H1 (cell line): ENCODE measurements around the gene SNX12. TPM values are rescaled to one million over a fixed set of nuclear protein-coding genes. Genes with fewer than 3 reads are reported as not detected.

Source experiments
- CHD1 ChIP-seq: IDR thresholded peaks from 2 replicates; pipeline ENCODE4 v1.6.1; 2012; ENCODE audit warnings: low read depth, low read length, improper control_type of control experiment
- CHD2 ChIP-seq: IDR thresholded peaks from 2 replicates; pipeline ENCODE4 v1.6.1; 2012; ENCODE audit warnings: low read length, improper control_type of control experiment
- EP300 ChIP-seq, 2 experiments: IDR thresholded peaks; 1 replicate in 1 of 2; 2 replicates in 1 of 2; pipeline ENCODE4 v1.6.1; 2011 to 2012; ENCODE audit warnings: low read depth in 2 of 2, low read length in 2 of 2, mild to moderate bottlenecking in 2 of 2, borderline replicate concordance in 1 of 2, inconsistent platforms in 1 of 2, moderate library complexity in 1 of 2
- KDM5A ChIP-seq: fragments of 200-600 bp; IDR thresholded peaks from 2 replicates; pipeline ENCODE4 v1.7.1; 2012; ENCODE audit warnings: mild to moderate bottlenecking, low read length, inconsistent platforms, mixed read lengths
- NRF1 ChIP-seq: IDR thresholded peaks from 2 replicates; pipeline ENCODE4 v1.6.1; 2011; ENCODE audit warnings: mild to moderate bottlenecking, low read depth, low read length, improper control_type of control experiment
- PHF8 ChIP-seq: fragments of 200-600 bp; sonication (generic); conservative IDR thresholded peaks from 2 replicates; pipeline ENCODE4 v1.7.1; 2012; ENCODE audit warnings: low read depth, mild to moderate bottlenecking, inconsistent platforms, low read length, moderate library complexity
- POLR2A ChIP-seq, 2 experiments: IDR thresholded peaks; 1 replicate in 1 of 2; 2 replicates in 1 of 2; pipeline ENCODE4 v1.6.1; 2011; ENCODE audit warnings: low read depth in 2 of 2, low read length in 2 of 2, mild to moderate bottlenecking in 2 of 2; ENCODE audit errors: control extremely low read depth in 1 of 2
- POU5F1 ChIP-seq: IDR thresholded peaks from 2 replicates; pipeline ENCODE4 v1.6.1; 2011; ENCODE audit warnings: low read depth, mild to moderate bottlenecking, low read length, moderate library complexity
- SIN3A ChIP-seq, 2 experiments: IDR thresholded peaks in 1 of 2; conservative IDR thresholded peaks in 1 of 2; 2 replicates each; pipeline ENCODE4 v1.6.1; 2011 to 2012; ENCODE audit warnings: low read length in 2 of 2, improper control_type of control experiment in 1 of 2, low read depth in 1 of 2, mild to moderate bottlenecking in 1 of 2
- SP2 ChIP-seq: IDR thresholded peaks from 2 replicates; pipeline ENCODE4 v1.6.1; 2012; ENCODE audit warnings: mild to moderate bottlenecking, low read length, inconsistent platforms
- SRF ChIP-seq: IDR thresholded peaks from 2 replicates; pipeline ENCODE4 v1.6.1; 2011; ENCODE audit warnings: mild to moderate bottlenecking, low read depth, low read length, moderate library complexity
- polyA plus RNA-seq, 7 experiments: library from polyadenylated mRNA; depleted of rRNA in 3 of 7; stranded (reverse) in 5 of 7; unstranded in 2 of 7; fragments of >200 nt in 5 of 7; fragments of 200-250 nt in 2 of 7; gene quantifications; 1 replicate in 5 of 7; 2 replicates in 1 of 7; 4 replicates in 1 of 7; pipeline versions ENCODE4 v1.2.1 to v1.2.3, GENCODE V29; 2011 to 2013; ENCODE audit warnings: missing spikeins in 2 of 7, mixed read lengths in 2 of 7
- total RNA-seq: library from RNA; stranded (reverse); fragmentation: NEBNext Ultra II Directional; extraction: Animal tissue kit (Norgen Biotek cat#: 25700); gene quantifications from 2 replicates; pipeline ENCODE4 v1.2.1, GENCODE V29; 2021
- TF ChIP-seq, protein P1 (sequence below): IDR thresholded peaks from 2 replicates; pipeline ENCODE4 v1.6.1; 2012; ENCODE audit warnings: low read length, inconsistent platforms

Gene SNX12
- total and polyA plus RNA-seq, 2 of the 8 experiments (the other 6 are each of a cell fraction or from before 2014, with no cell fraction given) = 72.1 to 74.2 TPM

DNA sequence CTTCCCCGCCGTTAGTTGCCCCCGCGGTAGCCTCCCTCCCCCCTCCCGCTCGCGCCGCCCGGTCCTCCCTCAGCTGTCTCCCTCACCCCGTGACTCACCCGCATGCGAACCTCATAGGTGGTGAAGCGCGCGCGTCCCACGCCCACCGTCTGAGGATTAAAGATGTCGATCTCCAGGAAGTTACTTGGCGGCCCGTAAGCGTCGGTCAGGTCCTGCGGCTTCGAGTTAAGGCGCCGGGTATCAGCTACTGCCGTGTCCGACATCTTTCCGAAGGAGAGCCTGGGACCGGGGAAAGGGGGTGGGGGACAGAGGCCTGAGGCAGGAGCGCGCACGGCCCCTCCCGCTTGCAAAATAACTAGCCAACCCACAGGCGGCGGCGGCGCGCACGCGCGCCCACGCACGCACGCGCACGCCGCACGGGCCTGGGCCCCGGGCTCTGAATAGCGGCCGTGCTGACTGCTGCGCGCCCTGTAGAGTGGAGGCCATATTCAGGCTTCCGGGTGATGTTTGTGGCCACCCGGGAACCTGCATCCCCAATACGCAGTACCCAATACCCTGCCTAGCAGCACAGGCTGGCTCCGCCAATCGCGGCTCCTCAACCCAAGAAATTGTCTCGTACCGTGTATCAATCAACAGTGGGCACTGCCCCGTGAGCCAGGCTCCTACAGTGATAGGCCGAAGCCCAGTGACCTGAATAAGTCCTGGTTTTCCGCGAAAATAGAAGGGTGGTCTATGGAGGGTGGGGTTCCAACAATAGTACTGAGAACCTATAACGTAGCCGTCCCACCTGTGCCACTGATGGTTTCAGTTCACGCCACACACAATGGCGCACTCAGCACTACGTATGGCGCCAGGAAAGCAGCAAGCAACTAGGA is at the start of gene SNX12 (continued):
- peak; percentile 72 for TF ChIP-seq SRF
- TF ChIP-seq CHD1 = no peak
- no peak for TF ChIP-seq SP2
- TF ChIP-seq SIN3A (conservative IDR thresholded peaks at IDR 0.05 in 1 of 2, IDR thresholded peaks at IDR 0.05 in 1 of 2; ENCODE audit: low read depth in 1 of 2, low read length in 2 of 2) = no peak; a peak in 2 of 4 replicates
- no peak for TF ChIP-seq EP300 (IDR thresholded peaks at IDR 0.05; ENCODE audit: borderline replicate concordance in 1 of 2, low read depth in 2 of 2, low read length in 2 of 2)
- 0 out of 2 replicates have a peak, but pooled peaks have one; percentile 22 for TF ChIP-seq CHD2
- TF ChIP-seq, protein P1, sequence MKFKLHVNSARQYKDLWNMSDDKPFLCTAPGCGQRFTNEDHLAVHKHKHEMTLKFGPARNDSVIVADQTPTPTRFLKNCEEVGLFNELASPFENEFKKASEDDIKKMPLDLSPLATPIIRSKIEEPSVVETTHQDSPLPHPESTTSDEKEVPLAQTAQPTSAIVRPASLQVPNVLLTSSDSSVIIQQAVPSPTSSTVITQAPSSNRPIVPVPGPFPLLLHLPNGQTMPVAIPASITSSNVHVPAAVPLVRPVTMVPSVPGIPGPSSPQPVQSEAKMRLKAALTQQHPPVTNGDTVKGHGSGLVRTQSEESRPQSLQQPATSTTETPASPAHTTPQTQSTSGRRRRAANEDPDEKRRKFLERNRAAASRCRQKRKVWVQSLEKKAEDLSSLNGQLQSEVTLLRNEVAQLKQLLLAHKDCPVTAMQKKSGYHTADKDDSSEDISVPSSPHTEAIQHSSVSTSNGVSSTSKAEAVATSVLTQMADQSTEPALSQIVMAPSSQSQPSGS = no peak
- TF ChIP-seq KDM5A = no peak; the same call in 1 of the 2 replicates
- TF ChIP-seq POU5F1 = no peak
- peak; percentile 29 for TF ChIP-seq PHF8
- TF ChIP-seq POLR2A (IDR thresholded peaks at IDR 0.05; ENCODE audit: control extremely low read depth in 1 of 2, low read depth in 2 of 2, low read length in 2 of 2) = no peak; a peak in 1 of 3 replicates
- TF ChIP-seq NRF1 = peak; percentile 35; the same call in 1 of the 2 replicates
